AG04449 (cell line): ENCODE data around the gene MARK3.

ENCODE experiments used
- CTCF ChIA-PET: fragments of 350-600 bp; formaldehyde crosslinking; extraction: SDS; loops from one replicate; lab custom pipeline; 2021; ENCODE audit warnings: antibody characterized with exemption; lab: Yijun Ruan, JAX
- POLR2A ChIA-PET: fragments of 400-600, 350-600 bp; formaldehyde crosslinking; extraction: SDS; loops from one replicate; lab custom pipeline; 2020; ENCODE audit warnings: antibody characterized with exemption, inconsistent platforms; lab: Yijun Ruan, JAX
- DNase-seq: peaks from one replicate; pipeline ENCODE4 v3.0.0-alpha.2; 2010; ENCODE audit warnings: low read depth, low spot score
- H3K4me3 ChIP-seq: 2 replicates; pipeline ENCODE4 v1.5.1; 2011; ENCODE audit warnings: low read depth, mild to moderate bottlenecking, control low read depth, low read length
- CTCF ChIP-seq: IDR thresholded peaks from one replicate; pipeline ENCODE4 v1.5.1; 2011; ENCODE audit warnings: mild to moderate bottlenecking, moderate library complexity, low read length, control low read depth, inconsistent platforms; ENCODE audit not compliant: insufficient read depth; ENCODE audit errors: missing control alignments

The MARK3 gene

GRCh38 chr14:103483600-103483999 is 98.4 kb downstream of the MARK3 start:
- peak; percentile 21 for DNase-seq
- no peak for TF ChIP-seq CTCF
- no peak overlapping the region for H3K4me3 ChIP-seq
- ChIA-PET POLR2A (no interaction called here), CTCF (interaction anchor here (0.9 to 1.7 kb wide), 6 partner anchors 10 to 89 kb away, joined by 3 to 5 read pairs (median 4); no protein-coding TSS in a partner anchor)

GRCh38 chr14:103485504-103485903 is 100.3 kb downstream of the MARK3 start:
- TF ChIP-seq CTCF = no peak
- ChIA-PET CTCF (interaction anchor here (6.8 kb wide), 1 partner anchor 13 kb away, joined by 57 read pairs; no protein-coding TSS in a partner anchor), POLR2A (no interaction called here)
- H3K4me3 ChIP-seq = no peak overlapping the region
- no peak for DNase-seq

- no peak overlapping the region for H3K4me3 ChIP-seq
- CTCF ChIA-PET = interaction anchor here (6.8 kb wide), 1 partner anchor 11 kb away, joined by 57 read pairs; no protein-coding TSS in a partner anchor
- no peak for DNase-seq
- POLR2A ChIA-PET = no interaction called here
- TF ChIP-seq CTCF = no peak
Observed at GRCh38 chr14:103488071-103488470, 102.9 kb downstream of the MARK3 start.

- POLR2A ChIA-PET = no interaction called here
- CTCF ChIA-PET = interaction anchor here (1.0 to 6.8 kb wide), 4 partner anchors 10 to 98 kb away, joined by 3 to 57 read pairs (median 6); no protein-coding TSS in a partner anchor
- DNase-seq = peak; percentile 26
- no peak for TF ChIP-seq CTCF
- H3K4me3 ChIP-seq = no peak overlapping the region
Observed at GRCh38 chr14:103488960-103489359, 103.7 kb downstream of the MARK3 start.

GRCh38 chr14:103489621-103490020 is 104.4 kb downstream of the MARK3 start:
- ChIA-PET CTCF (interaction anchor here (1.0 to 6.8 kb wide), 4 partner anchors 9 to 99 kb away, joined by 3 to 57 read pairs (median 6); no protein-coding TSS in a partner anchor), POLR2A (interaction anchor here (0.8 kb wide), 1 partner anchor 156 kb away, joined by 3 read pairs; the partner anchor contains the start of gene EIF5)
- no peak overlapping the region for H3K4me3 ChIP-seq
- DNase-seq = no peak
- no peak for TF ChIP-seq CTCF

GRCh38 chr14:103491691-103492090 is 106.5 kb downstream of the MARK3 start:
- ChIA-PET CTCF (interaction anchor here (0.8 to 6.8 kb wide), 5 partner anchors 7 to 37 kb away, joined by 3 to 57 read pairs (median 5); no protein-coding TSS in a partner anchor), POLR2A (no interaction called here)
- DNase-seq = no peak
- no peak overlapping the region for H3K4me3 ChIP-seq
- TF ChIP-seq CTCF = no peak
